GM12892 (cell line): Measurements from ENCODE around the gene IFIT1B.

Experiments used
- POLR2A ChIP-seq: IDR thresholded peaks from 2 replicates; pipeline ENCODE4 v1.6.1; 2011; ENCODE audit warnings: low read depth, low read length, control low read depth
- POLR2AphosphoS5 ChIP-seq: IDR thresholded peaks from 2 replicates; pipeline ENCODE4 v1.6.1; 2011; ENCODE audit warnings: low read depth, low read length, control low read depth
- TAF1 ChIP-seq: IDR thresholded peaks from 2 replicates; pipeline ENCODE4 v1.6.1; 2011; ENCODE audit warnings: low read depth, mild to moderate bottlenecking, control low read depth, low read length, borderline replicate concordance

DNA sequence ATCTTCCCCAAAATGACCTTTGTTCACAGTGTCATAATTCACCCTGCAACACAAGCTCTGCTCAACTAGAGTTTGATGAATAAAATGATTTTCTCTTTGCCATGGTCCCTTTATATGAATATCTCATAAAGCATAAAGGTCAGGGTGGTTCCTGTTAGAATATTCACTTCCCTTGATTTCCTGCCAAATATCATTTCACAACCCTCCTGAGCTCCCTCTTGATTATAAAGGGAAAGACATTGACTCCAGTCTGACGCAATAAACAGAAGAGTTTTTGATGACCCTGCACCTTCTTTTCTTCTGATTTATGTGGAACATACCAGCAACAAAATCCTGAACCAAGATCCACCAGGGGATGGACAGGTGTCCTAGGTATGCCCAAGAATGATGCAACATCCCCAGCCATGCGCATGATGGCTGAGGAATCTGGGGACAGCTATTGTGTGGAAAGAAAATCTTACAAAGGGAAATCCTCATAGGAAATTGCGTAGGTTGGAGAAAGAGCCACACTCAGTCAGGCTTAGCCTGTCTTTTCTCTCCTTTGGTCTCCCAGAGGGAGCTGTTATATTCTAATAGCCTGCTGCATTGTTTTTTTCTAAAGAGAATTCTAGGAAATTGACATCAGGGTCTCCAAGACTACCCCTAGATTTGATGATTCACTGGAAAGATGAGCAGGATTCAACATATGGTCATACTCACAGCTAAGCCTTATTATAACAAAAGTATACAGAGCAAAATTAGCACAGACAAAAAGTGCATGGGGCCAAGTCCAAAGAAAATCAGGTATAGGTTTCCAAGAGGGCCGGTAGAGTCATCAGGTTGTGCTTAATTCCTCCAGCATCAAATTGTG lies 31.2 kb upstream of the IFIT1B start:
- no peak for TF ChIP-seq POLR2A
- TF ChIP-seq POLR2AphosphoS5: no peak
- TF ChIP-seq TAF1: no peak
